OCI-LY3 (cell line): ENCODE data around the gene CTTN.

ENCODE experiments used
- CTCF ChIP-seq: fragments of 200-600, 300-600 bp; sonication (generic); IDR thresholded peaks from 2 replicates; pipeline ENCODE4 v1.5.1; 2014; ENCODE audit warnings: antibody characterized with exemption, low read length, low read depth
- EZH2phosphoT487 ChIP-seq: fragments of 200-600 bp; shearing (Covaris generic); IDR thresholded peaks from 2 replicates; pipeline ENCODE4 v1.6.1; 2018; ENCODE audit warnings: antibody characterized with exemption, mixed run types, low read depth

- no peak for TF ChIP-seq CTCF
- TF ChIP-seq EZH2phosphoT487: no peak
Measured at GRCh38 chr11:70365544-70365927, 32.8 kb upstream of the CTTN start.
